Sigmoid colon (tissue), 4 donors: ENCODE measurements around the gene NEU3.

Source experiments
- CTCF ChIP-seq, 4 experiments: fragments of 450-650 bp in 3 of 4; fragments of 200-600 bp in 1 of 4; IDR thresholded peaks; one replicate each; pipeline ENCODE4 v1.5.1; 2016 to 2019; ENCODE audit warnings: antibody characterized with exemption in 4 of 4, mild to moderate bottlenecking in 3 of 4, moderate library complexity in 2 of 4
- EP300 ChIP-seq, 4 donors: sonication (generic); formaldehyde crosslinking; IDR thresholded peaks; one replicate each; pipeline ENCODE4 v1.6.1; 2017; ENCODE audit warnings: antibody characterized with exemption in 4 of 4
- POLR2A ChIP-seq, 2 donors: fragments of 450-650 bp; IDR thresholded peaks; one replicate each; pipeline ENCODE4 v1.6.1; 2016; ENCODE audit warnings: antibody characterized with exemption in 2 of 2, mild to moderate bottlenecking in 2 of 2, moderate library complexity in 2 of 2
- POLR2AphosphoS5 ChIP-seq, 4 donors: sonication (generic); formaldehyde crosslinking; IDR thresholded peaks; one replicate each; pipeline ENCODE4 v1.6.1; 2017; ENCODE audit warnings: antibody characterized with exemption in 4 of 4

GRCh38 chr11:75056814-75057213 lies 68.1 kb downstream of the NEU3 start:
- TF ChIP-seq CTCF (IDR thresholded peaks at IDR 0.05) (no peak), POLR2A (IDR thresholded peaks at IDR 0.05) (no peak), POLR2AphosphoS5 (IDR thresholded peaks at IDR 0.05) (no peak), EP300 (IDR thresholded peaks at IDR 0.05) (no peak)
